ENCODE measurements around the gene SPRTN. TPM values are rescaled to one million over a fixed set of nuclear protein-coding genes. Genes with fewer than 3 reads are reported as not detected.

SPRTN gene
- total and polyA plus RNA-seq, 2 of the 4 experiments (the other 2 are of a cell fraction) = 6.5 to 17.4 TPM

DNA sequence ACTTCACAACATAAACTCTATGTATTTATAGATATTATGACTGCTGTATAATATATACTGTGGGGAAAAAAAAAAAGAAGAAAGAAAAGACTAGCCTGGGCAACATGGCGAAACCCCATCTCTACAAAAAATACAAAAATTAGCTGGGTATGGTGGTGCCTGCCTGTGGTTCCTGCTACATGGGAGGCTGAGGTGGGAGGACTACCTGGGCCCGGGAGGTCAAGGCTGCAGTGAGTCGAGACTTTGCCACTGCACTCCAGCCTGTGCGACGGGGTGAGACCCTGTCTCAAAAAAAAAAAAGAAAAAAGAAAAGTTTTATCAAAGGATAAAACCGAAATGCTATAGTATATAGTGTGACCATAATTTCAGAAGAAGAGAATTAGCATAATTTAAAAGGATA lies 3.1 kb upstream of the SPRTN start:
- H3K27ac ChIP-seq (ENCODE audit: insufficient read depth, low read length) = no peak overlapping the region
- no peak for ATAC-seq (ENCODE audit: low read depth)
- H2BK120ac ChIP-seq (ENCODE audit: low read depth, low read length) = no peak overlapping the region
- no peak overlapping the region for H4K91ac ChIP-seq (ENCODE audit: insufficient read depth, low read depth, low read length)
- in situ Hi-C loops (cut with MboI; ENCODE audit: low sequenced_read_pairs) (no loop called here), intact Hi-C loops (cut with micrococcal nuclease) (loop anchor here (2.0 kb wide), 1 partner anchor 94 kb away; the partner anchor contains the start of gene GNPAT), dilution Hi-C loops (cut with HindIII; ENCODE audit: low sequenced_read_pairs, unreplicated experiment) (no loop called here)
- no peak overlapping the region for H4K8ac ChIP-seq (ENCODE audit: low read depth in 2 of 2, low read length in 2 of 2)
- no peak overlapping the region for H2BK20ac ChIP-seq (ENCODE audit: low read depth, low read length)
- H2AFZ ChIP-seq (replicated peaks; ENCODE audit: low read length, poor library complexity) = no peak overlapping the region
- no peaks in the 10 kb centered on the region for H3K27me3 ChIP-seq (ENCODE audit: control insufficient read depth, insufficient read depth, low read length)
- H3K4me2 ChIP-seq (ENCODE audit: low read depth, low read length) = peak overlapping the region; percentile 71
- no peak overlapping the region for H3K14ac ChIP-seq (replicated peaks; ENCODE audit: low read depth, low read length)
- no peak overlapping the region for H3K23ac ChIP-seq (ENCODE audit: low read depth, low read length)
- H2BK5ac ChIP-seq (ENCODE audit: low read depth, low read length, poor library complexity, severe bottlenecking) = no peak overlapping the region
- ChIA-PET CTCF (interaction anchor here (0.7 to 1.5 kb wide), 2 partner anchors 20 to 82 kb away, joined by 3 to 4 read pairs; no protein-coding TSS in a partner anchor), POLR2A (ENCODE audit: unreplicated experiment) (no interaction called here)
- no peak overlapping the region for H4K5ac ChIP-seq (ENCODE audit: low read depth, low read length)
- H2BK15ac ChIP-seq (ENCODE audit: low read depth, low read length) = no peak overlapping the region
- no peak overlapping the region for H3K56ac ChIP-seq (ENCODE audit: extremely low read depth, insufficient read depth, low read length)
- H3K4me1 ChIP-seq (ENCODE audit: control insufficient read depth, insufficient read depth, low read length) = peaks cover 7% of the 10 kb centered on the region
- no peak overlapping the region for H3K9ac ChIP-seq (ENCODE audit: low read depth, low read length)
- H2AK5ac ChIP-seq (ENCODE audit: low read depth, low read length) = no peak overlapping the region
- peaks cover 48% of the 10 kb centered on the region for H4K20me1 ChIP-seq (ENCODE audit: insufficient read depth, low read length)
- no peak overlapping the region for H2AK9ac ChIP-seq (replicated peaks; ENCODE audit: low read depth, low read length, poor library complexity)
- H3K4ac ChIP-seq (ENCODE audit: low read depth, low read length) = no peak overlapping the region
- no TSS peak for BruUV-seq (replicated peaks)
- H3K79me1 ChIP-seq (ENCODE audit: low read depth in 1 of 2, low read length in 2 of 2) = peaks cover 7 to 44% of the 10 kb centered on the region in 2 experiments; a peak in 3 of 4 replicates
- DNase-seq = no peak
- no peak overlapping the region for H3K18ac ChIP-seq (ENCODE audit: low read depth, low read length)
- no peaks in the 10 kb centered on the region for H3K36me3 ChIP-seq (ENCODE audit: control insufficient read depth, insufficient read depth, low read length)
- H3K4me3 ChIP-seq (ENCODE audit: insufficient read depth, low read depth, low read length) = peak overlapping the region; percentile 16; the same call in 1 of the 2 replicates
- H3K9me3 ChIP-seq (ENCODE audit: control insufficient read depth, insufficient read depth, low read length) = no peaks in the 10 kb centered on the region
- TF ChIP-seq RAD21 (IDR thresholded peaks at IDR 0.05; ENCODE audit: low read length) (no peak), CEBPB (IDR thresholded peaks at IDR 0.05; ENCODE audit: low read depth, low read length) (no peak), RFX5 (IDR thresholded peaks at IDR 0.05; ENCODE audit: low read depth, low read length) (no peak), NFE2L2 (IDR thresholded peaks at IDR 0.05; ENCODE audit: low read depth, low read length) (no peak), POLR2A (IDR thresholded peaks at IDR 0.05; ENCODE audit: low read depth, low read length) (no peak), MAZ (IDR thresholded peaks at IDR 0.05; ENCODE audit: borderline replicate concordance, low read depth, low read length) (no peak), MAFK (IDR thresholded peaks at IDR 0.05; ENCODE audit: low read depth, low read length) (no peak), CHD1 (IDR thresholded peaks at IDR 0.05; ENCODE audit: low read depth, low read length) (no peak), MXI1 (IDR thresholded peaks at IDR 0.05; ENCODE audit: borderline replicate concordance, low read depth, low read length) (no peak), RCOR1 (IDR thresholded peaks at IDR 0.05; ENCODE audit: insufficient replicate concordance, low read length) (no peak), BHLHE40 (IDR thresholded peaks at IDR 0.05; ENCODE audit: low read depth, low read length) (no peak), FOS (IDR thresholded peaks at IDR 0.05; ENCODE audit: low read depth, low read length) (no peak), SMC3 (IDR thresholded peaks at IDR 0.05; ENCODE audit: low read depth, low read length) (no peak)
- TF ChIP-seq, protein P1, sequence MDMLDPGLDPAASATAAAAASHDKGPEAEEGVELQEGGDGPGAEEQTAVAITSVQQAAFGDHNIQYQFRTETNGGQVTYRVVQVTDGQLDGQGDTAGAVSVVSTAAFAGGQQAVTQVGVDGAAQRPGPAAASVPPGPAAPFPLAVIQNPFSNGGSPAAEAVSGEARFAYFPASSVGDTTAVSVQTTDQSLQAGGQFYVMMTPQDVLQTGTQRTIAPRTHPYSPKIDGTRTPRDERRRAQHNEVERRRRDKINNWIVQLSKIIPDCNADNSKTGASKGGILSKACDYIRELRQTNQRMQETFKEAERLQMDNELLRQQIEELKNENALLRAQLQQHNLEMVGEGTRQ (IDR thresholded peaks at IDR 0.05; ENCODE audit: low read depth, low read length) = no peak
- TF ChIP-seq, protein P2, sequence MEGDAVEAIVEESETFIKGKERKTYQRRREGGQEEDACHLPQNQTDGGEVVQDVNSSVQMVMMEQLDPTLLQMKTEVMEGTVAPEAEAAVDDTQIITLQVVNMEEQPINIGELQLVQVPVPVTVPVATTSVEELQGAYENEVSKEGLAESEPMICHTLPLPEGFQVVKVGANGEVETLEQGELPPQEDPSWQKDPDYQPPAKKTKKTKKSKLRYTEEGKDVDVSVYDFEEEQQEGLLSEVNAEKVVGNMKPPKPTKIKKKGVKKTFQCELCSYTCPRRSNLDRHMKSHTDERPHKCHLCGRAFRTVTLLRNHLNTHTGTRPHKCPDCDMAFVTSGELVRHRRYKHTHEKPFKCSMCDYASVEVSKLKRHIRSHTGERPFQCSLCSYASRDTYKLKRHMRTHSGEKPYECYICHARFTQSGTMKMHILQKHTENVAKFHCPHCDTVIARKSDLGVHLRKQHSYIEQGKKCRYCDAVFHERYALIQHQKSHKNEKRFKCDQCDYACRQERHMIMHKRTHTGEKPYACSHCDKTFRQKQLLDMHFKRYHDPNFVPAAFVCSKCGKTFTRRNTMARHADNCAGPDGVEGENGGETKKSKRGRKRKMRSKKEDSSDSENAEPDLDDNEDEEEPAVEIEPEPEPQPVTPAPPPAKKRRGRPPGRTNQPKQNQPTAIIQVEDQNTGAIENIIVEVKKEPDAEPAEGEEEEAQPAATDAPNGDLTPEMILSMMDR (conservative IDR thresholded peaks at IDR 0.05; ENCODE audit: low read depth, low read length) = no peak
- TF ChIP-seq, protein P3, sequence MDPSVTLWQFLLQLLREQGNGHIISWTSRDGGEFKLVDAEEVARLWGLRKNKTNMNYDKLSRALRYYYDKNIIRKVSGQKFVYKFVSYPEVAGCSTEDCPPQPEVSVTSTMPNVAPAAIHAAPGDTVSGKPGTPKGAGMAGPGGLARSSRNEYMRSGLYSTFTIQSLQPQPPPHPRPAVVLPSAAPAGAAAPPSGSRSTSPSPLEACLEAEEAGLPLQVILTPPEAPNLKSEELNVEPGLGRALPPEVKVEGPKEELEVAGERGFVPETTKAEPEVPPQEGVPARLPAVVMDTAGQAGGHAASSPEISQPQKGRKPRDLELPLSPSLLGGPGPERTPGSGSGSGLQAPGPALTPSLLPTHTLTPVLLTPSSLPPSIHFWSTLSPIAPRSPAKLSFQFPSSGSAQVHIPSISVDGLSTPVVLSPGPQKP (IDR thresholded peaks at IDR 0.05; ENCODE audit: borderline replicate concordance, low read depth, low read length) = no peak
- H3K9me1 ChIP-seq (ENCODE audit: insufficient read depth, low read length) = peaks cover 6% of the 10 kb centered on the region; the same call in 1 of the 2 replicates
- 96% methylated on average over 3 of the region's 6 CpGs; no CpG with 5 or more reads in 1 of the 2 experiments for WGBS, 2 experiments (ENCODE audit: extremely low coverage in 2 of 2, insufficient read length in 1 of 2)
